ENCODE data around the gene TMEM135.

TMEM135 gene

GRCh38 chr11:87323899-87324298, 286.2 kb downstream of the TMEM135 start:
- no peak overlapping the region for H3K4me3 ChIP-seq
- no peaks in the 10 kb centered on the region for H3K27me3 ChIP-seq
- no peaks in the 10 kb centered on the region for H4K20me1 ChIP-seq
- H3K4me2 ChIP-seq: no peak overlapping the region
- no peak overlapping the region for H3K27ac ChIP-seq
- no peaks in the 10 kb centered on the region for H3K4me1 ChIP-seq
- TF ChIP-seq Cebpa-rat (IDR thresholded peaks at IDR 0.05): no peak
- no peak overlapping the region for H3K9ac ChIP-seq
- 0 out of 22 replicates have a peak, but pooled peaks cover 0 to 7% (median 0%) of the 10 kb centered on the region in 11 experiments for H3K9me3 ChIP-seq (replicated peaks in 1 of 11)
- H3K36me3 ChIP-seq: peaks cover 25 to 93% (median 56%) of the 10 kb centered on the region in 11 experiments; a peak in 21 of 22 replicates

- Histone ChIP-seq H3K4me1 (no peaks in the 10 kb centered on the region), H3K27me3 (no peaks in the 10 kb centered on the region), H3K9me3 (replicated peaks in 1 of 11) (0 out of 22 replicates have a peak, but pooled peaks cover 0 to 7% (median 0%) of the 10 kb centered on the region in 11 experiments), H3K9ac (no peak overlapping the region), H3K27ac (no peak overlapping the region), H3K4me2 (no peak overlapping the region), H4K20me1 (no peaks in the 10 kb centered on the region), H3K36me3 (peaks cover 25 to 92% (median 45%) of the 10 kb centered on the region in 11 experiments; a peak in 21 of 22 replicates), H3K4me3 (no peak overlapping the region)
- no peak for TF ChIP-seq Cebpa-rat (IDR thresholded peaks at IDR 0.05)
Observed at GRCh38 chr11:87324817-87325489, 287.2 kb downstream of the TMEM135 start.

- Histone ChIP-seq H3K9me3 (replicated peaks in 1 of 11) (0 out of 22 replicates have a peak, but pooled peaks cover 0 to 7% (median 0%) of the 10 kb centered on the region in 11 experiments), H3K36me3 (peaks cover 22 to 87% (median 42%) of the 10 kb centered on the region in 11 experiments; a peak in 21 of 22 replicates), H3K9ac (no peak overlapping the region), H3K4me2 (no peak overlapping the region), H4K20me1 (no peaks in the 10 kb centered on the region), H3K27me3 (no peaks in the 10 kb centered on the region), H3K4me1 (no peaks in the 10 kb centered on the region), H3K27ac (no peak overlapping the region), H3K4me3 (no peak overlapping the region)
- TF ChIP-seq Cebpa-rat (IDR thresholded peaks at IDR 0.05): no peak
Observed at GRCh38 chr11:87325490-87325872, 287.7 kb downstream of the TMEM135 start.

DNA sequence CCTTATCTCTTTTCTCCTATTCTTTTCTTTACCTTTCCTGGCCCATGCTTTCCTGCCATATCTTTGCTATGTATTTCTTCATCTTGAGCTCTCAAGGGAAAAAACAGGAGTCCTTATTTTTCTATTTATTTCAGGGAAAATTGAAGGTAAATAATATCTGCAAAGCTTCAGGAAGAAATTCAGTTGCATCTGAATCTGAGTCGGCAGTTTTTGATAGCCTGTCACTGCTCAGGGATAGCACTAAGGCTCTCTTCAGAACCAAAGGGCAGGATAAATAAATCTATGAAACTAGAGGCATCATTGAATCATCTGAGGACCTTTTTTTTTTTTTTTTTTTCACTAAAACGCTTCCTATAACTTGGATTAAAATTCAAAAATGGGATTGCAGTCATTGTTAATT, 288.9 kb downstream of the TMEM135 start:
- H3K4me2 ChIP-seq: no peak overlapping the region
- H3K9ac ChIP-seq: no peak overlapping the region
- H3K9me3 ChIP-seq (replicated peaks in 1 of 11): 0 out of 22 replicates have a peak, but pooled peaks cover 0 to 7% (median 0%) of the 10 kb centered on the region in 11 experiments
- no peak overlapping the region for H3K27ac ChIP-seq
- no peaks in the 10 kb centered on the region for H3K27me3 ChIP-seq
- H4K20me1 ChIP-seq: no peaks in the 10 kb centered on the region
- no peak overlapping the region for H3K4me3 ChIP-seq
- H3K4me1 ChIP-seq: no peaks in the 10 kb centered on the region
- TF ChIP-seq Cebpa-rat (IDR thresholded peaks at IDR 0.05): no peak
- H3K36me3 ChIP-seq: peaks cover 15 to 76% (median 34%) of the 10 kb centered on the region in 11 experiments; a peak in 20 of 22 replicates

- no peak overlapping the region for H3K27ac ChIP-seq
- 0 out of 22 replicates have a peak, but pooled peaks cover 0 to 7% (median 0%) of the 10 kb centered on the region in 11 experiments for H3K9me3 ChIP-seq (replicated peaks in 1 of 11)
- no peak for TF ChIP-seq Cebpa-rat (IDR thresholded peaks at IDR 0.05)
- H3K4me2 ChIP-seq: no peak overlapping the region
- H3K4me1 ChIP-seq: no peaks in the 10 kb centered on the region
- no peaks in the 10 kb centered on the region for H3K27me3 ChIP-seq
- no peaks in the 10 kb centered on the region for H4K20me1 ChIP-seq
- no peak overlapping the region for H3K9ac ChIP-seq
- H3K36me3 ChIP-seq: peaks cover 4 to 51% (median 26%) of the 10 kb centered on the region in 11 experiments; a peak in 16 of 22 replicates
- H3K4me3 ChIP-seq: no peak overlapping the region
Observed at GRCh38 chr11:87329172-87329571, 291.4 kb downstream of the TMEM135 start.

GRCh38 chr11:87330187-87330601, 292.5 kb downstream of the TMEM135 start:
- no peaks in the 10 kb centered on the region for H3K27me3 ChIP-seq
- TF ChIP-seq Cebpa-rat (IDR thresholded peaks at IDR 0.05): no peak
- no peaks in the 10 kb centered on the region for H4K20me1 ChIP-seq
- 0 out of 22 replicates have a peak, but pooled peaks cover 0 to 7% (median 0%) of the 10 kb centered on the region in 11 experiments for H3K9me3 ChIP-seq (replicated peaks in 1 of 11)
- peaks cover 4 to 41% (median 17%) of the 10 kb centered on the region in 11 experiments; a peak in 14 of 22 replicates for H3K36me3 ChIP-seq
- no peak overlapping the region for H3K4me2 ChIP-seq
- H3K9ac ChIP-seq: no peak overlapping the region
- H3K27ac ChIP-seq: no peak overlapping the region
- H3K4me1 ChIP-seq: no peaks in the 10 kb centered on the region
- no peak overlapping the region for H3K4me3 ChIP-seq

DNA sequence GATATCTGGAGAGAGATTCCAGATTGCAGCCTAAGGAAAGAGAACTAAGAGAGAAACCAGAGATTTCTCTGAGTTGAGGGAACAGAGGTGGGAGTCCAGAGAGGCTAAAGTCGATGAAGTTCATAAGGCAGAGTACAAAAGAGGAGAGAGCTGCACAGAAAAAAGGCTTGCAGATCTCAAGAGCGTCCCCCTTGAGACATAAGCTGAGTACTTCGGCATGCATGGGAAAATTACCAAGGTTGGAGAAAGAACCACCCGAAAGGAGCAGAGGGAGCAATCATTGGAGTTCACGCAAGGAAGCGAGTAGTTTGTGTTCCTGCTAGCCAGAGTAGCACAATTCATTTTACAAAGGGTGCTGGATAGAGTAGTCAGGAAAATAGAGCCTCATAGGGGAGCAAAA, 293.5 kb downstream of the TMEM135 start:
- no peaks in the 10 kb centered on the region for H3K4me1 ChIP-seq
- TF ChIP-seq Cebpa-rat (IDR thresholded peaks at IDR 0.05): no peak

GRCh38 chr11:87338046-87338639, 300.4 kb downstream of the TMEM135 start:
- H3K4me1 ChIP-seq: no peaks in the 10 kb centered on the region
- no peak overlapping the region for H3K27ac ChIP-seq
- no peaks in the 10 kb centered on the region for H3K27me3 ChIP-seq
- no peak overlapping the region for H3K4me2 ChIP-seq
- H3K36me3 ChIP-seq: no peaks in the 10 kb centered on the region
- H4K20me1 ChIP-seq: no peaks in the 10 kb centered on the region
- no peak for TF ChIP-seq Cebpa-rat (IDR thresholded peaks at IDR 0.05)
- H3K4me3 ChIP-seq: no peak overlapping the region
- H3K9me3 ChIP-seq (replicated peaks in 1 of 11): peaks cover 15 to 24% (median 18%) of the 10 kb centered on the region in 11 experiments; a peak in 20 of 22 replicates
- H3K9ac ChIP-seq: no peak overlapping the region

More for the DNA sequence above, 293.5 kb downstream of the TMEM135 start:
- Histone ChIP-seq H3K36me3 (peaks cover 1 to 31% (median 11%) of the 10 kb centered on the region in 11 experiments; a peak in 9 of 22 replicates), H3K27ac (no peak overlapping the region), H3K9me3 (replicated peaks in 1 of 11) (peaks cover 0 to 7% (median 0%) of the 10 kb centered on the region in 11 experiments; a peak in 1 of 22 replicates), H3K9ac (no peak overlapping the region), H3K4me2 (no peak overlapping the region), H3K4me3 (no peak overlapping the region), H4K20me1 (no peaks in the 10 kb centered on the region), H3K27me3 (no peaks in the 10 kb centered on the region)

DNA sequence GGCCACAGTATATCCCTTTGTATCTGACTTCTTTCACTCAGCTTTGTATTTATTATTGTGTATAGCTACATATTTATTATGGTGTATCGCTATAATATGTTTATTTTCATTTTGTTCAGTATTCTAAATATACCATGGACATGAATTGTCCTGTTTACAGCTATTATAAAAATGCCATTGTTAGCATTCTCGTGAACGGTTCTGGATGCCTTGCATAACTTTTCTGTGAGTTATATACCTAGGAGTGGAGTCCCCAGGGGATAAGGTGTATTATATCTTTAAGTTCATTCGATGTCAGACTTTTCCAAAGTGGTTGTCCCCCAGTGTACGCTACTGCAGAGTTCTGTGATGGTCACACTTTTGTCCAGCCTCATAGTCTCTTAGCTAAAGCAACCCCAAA, 301.7 kb downstream of the TMEM135 start:
- Histone ChIP-seq H3K27me3 (no peaks in the 10 kb centered on the region), H3K4me2 (no peak overlapping the region), H3K4me1 (no peaks in the 10 kb centered on the region), H3K36me3 (no peaks in the 10 kb centered on the region), H3K9me3 (replicated peaks in 1 of 11) (peaks cover 15 to 24% (median 20%) of the 10 kb centered on the region in 11 experiments; a peak in 20 of 22 replicates), H4K20me1 (no peaks in the 10 kb centered on the region), H3K9ac (no peak overlapping the region), H3K4me3 (no peak overlapping the region), H3K27ac (no peak overlapping the region)
- TF ChIP-seq Cebpa-rat (IDR thresholded peaks at IDR 0.05): no peak

All from BLaER1 treated with 17β-estradiol and CSF1 and Interleukin-3, amounts not matched to agents 10 nM and 100 nM (cell line).